LNCaP clone FGC (cell line): ENCODE results near the gene NT5E.

Experiments
- DNase-seq: peaks from one replicate; pipeline ENCODE4 v3.0.0-alpha.2; 2011; ENCODE audit warnings: low read depth
- H3K4me3 ChIP-seq: 2 replicates; pipeline ENCODE4 v1.5.1; 2011; ENCODE audit warnings: mild to moderate bottlenecking, low read depth, low read length, control low read depth
- CTCF ChIP-seq: IDR thresholded peaks from 2 replicates; pipeline ENCODE4 v1.5.1; 2012; ENCODE audit warnings: mild to moderate bottlenecking; ENCODE audit not compliant: control insufficient read depth, insufficient read depth; ENCODE audit errors: extremely low read depth

NT5E gene

GRCh38 chr6:85537055-85537494 lies 87.2 kb downstream of the NT5E start:
- DNase-seq = no peak
- no peak overlapping the region for H3K4me3 ChIP-seq
- 0 out of 2 replicates have a peak, but pooled peaks have one; percentile 21 for TF ChIP-seq CTCF

GRCh38 chr6:85544776-85545175 lies 94.9 kb downstream of the NT5E start:
- no peak for TF ChIP-seq CTCF
- no peak for DNase-seq
- H3K4me3 ChIP-seq = no peak overlapping the region
